ENCODE results near the gene TMEM53. TPM values are rescaled to one million over a fixed set of nuclear protein-coding genes. Genes with fewer than 3 reads are reported as not detected.

Gene TMEM53
- total RNA-seq, 1 experiment from 2014 or later = 8.2 TPM

- TF ChIP-seq USF2 (CRISPR knock-in tag; IDR thresholded peaks at IDR 0.05) (no peak), ZMAT4 (CRISPR knock-in tag; IDR thresholded peaks at IDR 0.05) (no peak), JUN (CRISPR knock-in tag; IDR thresholded peaks at IDR 0.05) (no peak), ZBTB21 (CRISPR knock-in tag; IDR thresholded peaks at IDR 0.05; ENCODE audit: borderline replicate concordance) (no peak), CREB1 (CRISPR knock-in tag; IDR thresholded peaks at IDR 0.05) (no peak), ZNF219 (CRISPR knock-in tag; IDR thresholded peaks at IDR 0.05; ENCODE audit: borderline replicate concordance) (no peak), OVOL2 (CRISPR knock-in tag; IDR thresholded peaks at IDR 0.05; ENCODE audit: borderline replicate concordance) (no peak)
Observed at GRCh38 chr1:44663417-44663816, 10.9 kb downstream of the TMEM53 start (continued).

GRCh38 chr1:44662683-44663030 is 11.6 kb downstream of the TMEM53 start:
- H3K27me3 Mint-ChIP-seq (ENCODE audit: low read depth) = no peaks in the 10 kb centered on the region
- CTCF ChIA-PET = interaction anchor here (1.2 to 2.8 kb wide), 3 partner anchors 10 to 53 kb away, joined by 3 to 16 read pairs (median 6); no protein-coding TSS in a partner anchor
- H3K27ac Mint-ChIP-seq = 0 out of 2 replicates have a peak overlapping the region, but pooled peaks have one; percentile 19
- POLR2A ChIA-PET = no interaction called here
- DNase-seq (ENCODE audit: low spot score) (no peak), ATAC-seq (no peak)
- H3K36me3 Mint-ChIP-seq = no peaks in the 10 kb centered on the region
- peaks cover 12% of the 10 kb centered on the region for H3K4me1 Mint-ChIP-seq
- no peak overlapping the region for H3K4me3 Mint-ChIP-seq
- no peaks in the 10 kb centered on the region for H3K9me3 Mint-ChIP-seq
- TF ChIP-seq NFYB (CRISPR knock-in tag; conservative IDR thresholded peaks at IDR 0.05; ENCODE audit: low read depth) (no peak), E2F1 (CRISPR knock-in tag; IDR thresholded peaks at IDR 0.05) (no peak), MLX (CRISPR knock-in tag; IDR thresholded peaks at IDR 0.05) (no peak)

GRCh38 chr1:44661781-44662682 is 12.2 kb downstream of the TMEM53 start:
- CTCF ChIA-PET = interaction anchor here (1.2 to 2.8 kb wide), 4 partner anchors 9 to 53 kb away, joined by 3 to 16 read pairs (median 6); no protein-coding TSS in a partner anchor
- ATAC-seq = peak; percentile 23; the same call in 1 of the 2 replicates
- Mint-ChIP-seq H3K27me3 (ENCODE audit: low read depth) (no peaks in the 10 kb centered on the region), H3K27ac (0 out of 2 replicates have a peak overlapping the region, but pooled peaks have one; percentile 19), H3K4me1 (peaks cover 12% of the 10 kb centered on the region), H3K4me3 (no peak overlapping the region), H3K36me3 (no peaks in the 10 kb centered on the region), H3K9me3 (no peaks in the 10 kb centered on the region)
- POLR2A ChIA-PET = no interaction called here
- no peak for DNase-seq (ENCODE audit: low spot score)
- TF ChIP-seq ATF3 (CRISPR knock-in tag; conservative IDR thresholded peaks at IDR 0.05) (no peak), RORB (CRISPR knock-in tag; IDR thresholded peaks at IDR 0.05) (no peak), MXD4 (CRISPR knock-in tag; IDR thresholded peaks at IDR 0.05; ENCODE audit: borderline replicate concordance) (no peak), E2F4 (CRISPR knock-in tag; IDR thresholded peaks at IDR 0.05; ENCODE audit: borderline replicate concordance, low read depth) (no peak), ESRRA (CRISPR knock-in tag; IDR thresholded peaks at IDR 0.05; ENCODE audit: borderline replicate concordance) (no peak), JAZF1 (CRISPR knock-in tag; IDR thresholded peaks at IDR 0.05) (no peak), FOXK1 (CRISPR knock-in tag; IDR thresholded peaks at IDR 0.05) (no peak), E2F5 (CRISPR knock-in tag; IDR thresholded peaks at IDR 0.05) (no peak), STAT6 (CRISPR knock-in tag; conservative IDR thresholded peaks at IDR 0.05; ENCODE audit: low read depth) (no peak), E2F1 (CRISPR knock-in tag; IDR thresholded peaks at IDR 0.05) (no peak), PRRX2 (CRISPR knock-in tag; IDR thresholded peaks at IDR 0.05) (no peak), JUN (CRISPR knock-in tag; IDR thresholded peaks at IDR 0.05) (no peak), MLX (CRISPR knock-in tag; IDR thresholded peaks at IDR 0.05) (no peak)
